Lung (tissue), 12 donors: ENCODE measurements around the gene GABBR2. TPM values are rescaled to one million over a fixed set of nuclear protein-coding genes. Genes with fewer than 3 reads are reported as not detected.

Experiments used
- ATAC-seq: fragments of 200-7000 bp; cut with Tn5 transposase; one replicate; pipeline ENCODE4 v1.9.1; 2020; ENCODE audit warnings: moderate number of reproducible peaks; ENCODE audit not compliant: insufficient read depth, low FRiP score
- DNase-seq, 3 donors: peaks; one replicate each; pipeline ENCODE4 v3.0.0-alpha.2; 2013 to 2017
- H3K27ac ChIP-seq, 2 donors: one replicate each; pipeline ENCODE4 v1.5.1; 2013; ENCODE audit warnings: mild to moderate bottlenecking in 2 of 2, moderate library complexity in 2 of 2, control low read depth in 1 of 2, inconsistent platforms in 1 of 2, low read depth in 1 of 2, low read length in 1 of 2
- H3K27me3 ChIP-seq, 3 donors: one replicate each; pipeline ENCODE4 v1.5.1; 2013; ENCODE audit warnings: low read length in 2 of 3; ENCODE audit not compliant: control insufficient read depth in 3 of 3, insufficient read depth in 3 of 3
- H3K36me3 ChIP-seq, 4 donors: one replicate each; pipeline ENCODE4 v1.5.1; 2013; ENCODE audit warnings: low read length in 4 of 4, mild to moderate bottlenecking in 1 of 4, moderate library complexity in 1 of 4; ENCODE audit not compliant: control insufficient read depth in 4 of 4, insufficient read depth in 4 of 4
- H3K4me1 ChIP-seq, 5 donors: one replicate each; pipeline ENCODE4 v1.5.1; 2013; ENCODE audit warnings: low read length in 5 of 5, mild to moderate bottlenecking in 2 of 5, moderate library complexity in 1 of 5; ENCODE audit not compliant: control insufficient read depth in 5 of 5, insufficient read depth in 5 of 5
- H3K4me3 ChIP-seq: one replicate; pipeline ENCODE4 v1.5.1; 2013; ENCODE audit warnings: mild to moderate bottlenecking, control low read depth, moderate library complexity
- H3K9ac ChIP-seq, 2 donors: one replicate each; pipeline ENCODE4 v1.5.1; 2013; ENCODE audit warnings: low read length in 2 of 2, control low read depth in 1 of 2; ENCODE audit not compliant: insufficient read depth in 1 of 2
- H3K9me3 ChIP-seq, 4 donors: one replicate each; pipeline ENCODE4 v1.5.1; 2013; ENCODE audit warnings: low read length in 3 of 4, mild to moderate bottlenecking in 1 of 4, moderate library complexity in 1 of 4; ENCODE audit not compliant: control insufficient read depth in 4 of 4, insufficient read depth in 3 of 4
- CTCF ChIP-seq: IDR thresholded peaks from 2 replicates; pipeline ENCODE4 v1.5.1; 2012; ENCODE audit warnings: mild to moderate bottlenecking; ENCODE audit errors: control extremely low read depth, extremely low read depth
- WGBS, 2 donors: extraction: QIAGEN DNeasy Blood & Tissue Kit; methylation state at CpG; one replicate each; pipeline ENCODE4 v1.1.7; 2013; 5-methylcytosine and 5-hydroxymethylcytosine counted together
- polyA plus RNA-seq, 2 donors: library from polyadenylated mRNA; stranded (reverse); fragments of 200-250 nt; gene quantifications; one replicate each; pipeline ENCODE4 v1.2.1, GENCODE V29; 2013
- total RNA-seq, 2 donors: library from RNA; depleted of rRNA in 1 of 2; stranded (reverse); fragments of >200 nt in 1 of 2; gene quantifications; one replicate each; pipeline ENCODE4 v1.2.1, GENCODE V29; 2014 to 2021
- donor health status: control.
- donor health status: control.
- donor health status: Bipolar disorder and iron deficiency.
- donor health status: healthy.
- donor health status: DM: yes; HTN: yes; CAD: no.

Gene GABBR2
- total and polyA plus RNA-seq, 4 donors, result 0.40 to 1.8 (median 0.64) TPM

- Histone ChIP-seq H3K9ac (no peak overlapping the region), H3K4me1 (peaks cover 0 to 9% (median 0%) of the 10 kb centered on the region in 5 donors), H3K27ac (no peak overlapping the region), H3K9me3 (peaks cover 0 to 2% (median 0%) of the 10 kb centered on the region in 4 donors), H3K36me3 (no peaks in the 10 kb centered on the region), H3K4me3 (no peak overlapping the region), H3K27me3 (no peaks in the 10 kb centered on the region)
- TF ChIP-seq CTCF, result no peak
- ATAC-seq (no peak), DNase-seq (no peak)
- 90 to 92% methylated on average over 12 of the region's 12 CpGs for WGBS, 2 donors
Observed at GRCh38 chr9:98381311-98382103, 327.2 kb downstream of the GABBR2 start.

- peak; percentile 7 to 43 (median 35) for DNase-seq
- 41 to 52% methylated on average over 19 of the region's 19 CpGs for WGBS, 2 donors
Observed at GRCh38 chr9:98380065-98380681, 328.6 kb downstream of the GABBR2 start.

GRCh38 chr9:98379572-98379971 is 329.2 kb downstream of the GABBR2 start:
- Histone ChIP-seq H3K27me3 (no peaks in the 10 kb centered on the region), H3K4me3 (no peak overlapping the region), H3K27ac (no peak overlapping the region), H3K4me1 (peaks cover 0 to 9% (median 0%) of the 10 kb centered on the region in 5 donors), H3K9ac (no peak overlapping the region), H3K36me3 (no peaks in the 10 kb centered on the region), H3K9me3 (peaks cover 0 to 2% (median 0%) of the 10 kb centered on the region in 4 donors)
- 76 to 92% methylated on average over 1 of the region's 1 CpG for WGBS, 2 donors
- no peak for TF ChIP-seq CTCF
- no peak for DNase-seq
- ATAC-seq, result no peak

More at GRCh38 chr9:98380065-98380681, 328.6 kb downstream of the GABBR2 start:
- H3K9me3 ChIP-seq, result peaks cover 0 to 2% (median 0%) of the 10 kb centered on the region in 4 donors
- TF ChIP-seq CTCF, result no peak
- no peak overlapping the region for H3K27ac ChIP-seq
- ATAC-seq, result no peak
- no peaks in the 10 kb centered on the region for H3K36me3 ChIP-seq
- H3K4me1 ChIP-seq, result peaks cover 0 to 9% (median 0%) of the 10 kb centered on the region in 5 donors
- H3K9ac ChIP-seq, result no peak overlapping the region
- H3K4me3 ChIP-seq, result no peak overlapping the region
- no peaks in the 10 kb centered on the region for H3K27me3 ChIP-seq
